Measurements from ENCODE around the gene NT5DC4.

Gene NT5DC4

DNA sequence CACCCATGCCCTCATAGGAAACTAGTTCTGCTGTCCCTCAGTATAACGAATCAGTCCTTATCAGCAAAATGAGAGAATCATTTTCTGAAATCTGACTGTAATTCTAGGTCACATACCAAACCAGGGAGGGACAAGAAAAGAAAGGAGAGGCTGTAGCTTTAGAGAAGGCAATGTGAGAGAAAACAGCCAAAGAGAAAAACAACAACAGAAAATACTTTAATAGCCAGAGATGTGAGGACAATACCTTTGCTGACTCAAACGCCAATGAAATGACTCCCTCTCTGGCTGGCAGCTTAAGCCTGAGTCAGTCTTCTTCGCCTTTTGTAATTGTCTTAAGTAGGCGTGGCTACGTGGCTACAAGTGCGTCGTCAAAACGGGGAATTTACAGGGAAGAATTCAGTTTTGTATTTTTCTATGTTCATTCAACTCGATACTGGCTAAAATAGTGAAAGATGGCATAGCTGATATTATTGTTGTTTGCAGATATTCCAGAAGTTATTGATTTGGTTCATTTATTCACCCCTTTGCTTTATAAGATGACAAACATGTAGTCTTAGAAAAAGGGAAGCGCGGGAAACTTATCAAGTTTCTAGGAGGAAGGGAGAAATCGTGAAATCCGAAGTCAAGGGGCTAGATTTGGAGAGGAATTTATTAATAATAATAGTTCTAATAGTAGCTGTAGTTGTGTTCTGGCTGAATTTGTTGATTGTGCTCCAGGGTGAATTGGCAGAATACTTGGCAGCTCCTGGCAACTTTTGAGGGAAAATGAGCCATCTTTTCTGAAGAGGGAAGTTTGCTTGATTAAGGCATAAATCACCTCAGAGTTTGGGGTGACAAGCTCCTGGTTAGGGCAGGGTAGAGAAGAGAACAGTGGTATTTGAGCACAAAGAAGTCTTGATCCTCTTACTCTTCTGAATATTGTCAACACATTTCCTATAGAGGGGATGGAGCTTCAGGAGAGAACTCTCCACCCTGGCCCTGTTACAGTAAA is 63.7 kb downstream of the NT5DC4 start, which contains the start of gene IL1A:
Gene IL1A (minus strand): TSS at position 295 of the 991 bp plus-strand sequence. CDS start 723 bp downstream, outside the sequence.
- peak; percentile 44 for DNase-seq (ENCODE audit: low spot score)

DNA sequence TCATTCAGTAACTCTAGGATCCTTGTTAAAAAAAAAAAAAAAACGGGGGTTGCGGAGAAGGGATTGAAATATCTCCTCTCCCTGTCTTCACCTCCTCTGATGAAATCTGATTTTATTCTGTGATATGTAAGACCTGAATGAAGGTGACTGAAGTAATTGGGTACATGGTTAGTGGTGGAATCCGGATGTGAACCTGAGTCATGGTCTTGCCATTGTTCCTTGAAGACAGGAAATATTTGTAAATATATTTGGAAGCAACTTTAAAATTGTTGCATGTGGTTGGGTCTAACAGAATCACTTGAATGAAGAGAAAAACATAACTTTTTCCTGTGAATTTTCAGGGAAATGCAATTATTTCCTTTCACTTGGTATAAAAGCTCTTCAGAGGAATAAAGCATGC is 66.5 kb downstream of the NT5DC4 start:
- DNase-seq (ENCODE audit: low spot score): no peak

DNA sequence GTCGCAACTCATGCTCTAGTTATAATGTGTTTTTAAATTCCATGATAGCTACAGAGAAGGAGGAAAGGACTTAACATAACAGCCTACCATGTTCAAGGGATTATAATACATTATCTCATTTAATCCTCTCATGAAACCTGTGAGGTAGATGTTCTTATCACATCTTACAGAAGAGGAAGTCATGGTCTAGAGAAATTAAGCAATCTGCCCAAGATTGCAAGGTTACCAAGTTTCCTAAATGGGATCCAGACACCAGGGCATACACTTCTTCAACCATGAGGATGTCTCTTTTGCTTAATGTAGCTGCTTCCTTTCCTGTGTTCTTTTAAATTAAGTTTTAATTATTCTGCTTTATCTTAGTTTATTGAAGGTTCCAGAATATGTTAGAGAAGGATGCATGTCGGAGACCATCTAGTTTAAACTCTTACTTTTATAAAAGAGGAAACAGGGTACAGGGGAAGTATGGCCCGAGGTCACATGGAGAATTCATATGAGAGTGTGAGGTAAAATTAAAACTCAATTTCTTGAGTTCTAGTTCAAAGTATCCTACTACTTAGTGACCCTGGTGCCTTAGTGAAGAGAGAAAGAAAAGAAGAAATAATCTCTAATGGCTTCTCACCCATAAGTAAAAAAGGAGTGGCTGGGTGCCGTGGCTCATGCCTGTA is 67.0 kb downstream of the NT5DC4 start:
- DNase-seq (ENCODE audit: low spot score): no peak

DNA sequence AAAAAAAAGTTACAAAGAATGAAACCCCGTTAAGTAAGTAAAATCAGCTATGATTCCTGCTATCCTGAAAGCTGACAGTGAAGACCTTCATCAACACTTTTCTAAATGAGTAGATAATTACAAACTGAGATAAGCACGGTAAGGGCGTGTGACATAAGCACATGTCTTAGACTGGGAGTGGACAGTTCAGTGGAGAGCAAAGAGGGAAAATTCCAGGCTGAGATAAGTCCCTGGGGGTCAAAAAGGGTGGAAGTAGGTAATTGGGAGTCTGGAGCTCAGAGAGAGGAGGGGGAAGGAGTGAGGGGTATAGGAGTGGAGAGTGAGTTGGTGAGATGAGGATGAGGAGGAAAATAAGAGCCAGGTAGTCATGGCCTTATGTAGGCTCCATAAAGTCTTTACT is 67.8 kb downstream of the NT5DC4 start:
- DNase-seq (ENCODE audit: low spot score): no peak
